MM.1S (cell line): ENCODE measurements around the gene TJP1.

Source experiments
- DNase-seq: peaks from one replicate; pipeline ENCODE4 v3.0.0-alpha.2; 2015
- H2AFZ ChIP-seq: fragments of 300-600 bp; sonication (generic); 2 replicates; pipeline ENCODE4 v1.6.0; 2016; ENCODE audit warnings: antibody characterized with exemption, low read length
- H3F3A ChIP-seq: fragments of 300-600 bp; sonication (generic); 2 replicates; pipeline ENCODE4 v1.6.1; 2016; ENCODE audit warnings: mild to moderate bottlenecking, antibody characterized with exemption, low read length, moderate library complexity, mixed read lengths; ENCODE audit not compliant: insufficient read depth
- H3K27ac ChIP-seq: fragments of 300-600 bp; sonication (generic); 2 replicates; pipeline ENCODE4 v1.5.1; 2016; ENCODE audit warnings: mild to moderate bottlenecking, low read length
- H3K27me3 ChIP-seq: fragments of 300-600 bp; sonication (generic); replicated peaks from 2 replicates; pipeline ENCODE4 v1.6.0; 2016; ENCODE audit warnings: low read length; ENCODE audit not compliant: insufficient read depth
- H3K36me3 ChIP-seq: fragments of 300-600 bp; sonication (generic); replicated peaks from 2 replicates; pipeline ENCODE4 v1.6.1; 2016; ENCODE audit warnings: mild to moderate bottlenecking, low read length, mixed read lengths; ENCODE audit not compliant: insufficient read depth
- H3K4me1 ChIP-seq: fragments of 300-600 bp; sonication (generic); 2 replicates; pipeline ENCODE4 v1.6.1; 2016; ENCODE audit warnings: low read length, mixed read lengths
- H3K4me2 ChIP-seq: fragments of 300-600 bp; sonication (generic); 2 replicates; pipeline ENCODE4 v1.6.0; 2016; ENCODE audit warnings: low read depth, low read length
- H3K4me3 ChIP-seq: fragments of 300-600 bp; sonication (generic); 2 replicates; pipeline ENCODE4 v1.5.1; 2016; ENCODE audit warnings: low read length, mixed read lengths
- H3K79me2 ChIP-seq: fragments of 300-600 bp; sonication (generic); 2 replicates; pipeline ENCODE4 v1.6.1; 2016; ENCODE audit warnings: mixed run types, low read length, mixed read lengths
- H3K9ac ChIP-seq: fragments of 300-600 bp; sonication (generic); 2 replicates; pipeline ENCODE4 v1.6.1; 2016; ENCODE audit warnings: low read length, mixed read lengths
- H3K9me2 ChIP-seq: fragments of 300-600 bp; sonication (generic); replicated peaks from 2 replicates; pipeline ENCODE4 v1.6.1; 2016; ENCODE audit warnings: mild to moderate bottlenecking, low read length, mixed read lengths; ENCODE audit not compliant: insufficient read depth
- H3K9me3 ChIP-seq: fragments of 300-600 bp; sonication (generic); replicated peaks from 2 replicates; pipeline ENCODE4 v1.6.1; 2016; ENCODE audit warnings: mild to moderate bottlenecking, low read length, mixed read lengths; ENCODE audit not compliant: insufficient read depth
- H4K20me1 ChIP-seq: fragments of 300-600 bp; sonication (generic); 2 replicates; pipeline ENCODE4 v1.6.1; 2016; ENCODE audit warnings: mild to moderate bottlenecking, low read length, moderate library complexity, mixed read lengths; ENCODE audit not compliant: insufficient read depth
- CTCF ChIP-seq: fragments of 300-600 bp; sonication (generic); IDR thresholded peaks from 2 replicates; pipeline ENCODE4 v1.5.1; 2016; ENCODE audit warnings: antibody characterized with exemption, low read length, mixed read lengths
- EZH2 ChIP-seq: fragments of 300-600 bp; sonication (generic); optimal IDR thresholded peaks from 2 replicates; pipeline ENCODE3; 2017; ENCODE audit warnings: low read depth, mild to moderate bottlenecking, antibody characterized with exemption, low read length, mixed read lengths
- EZH2phosphoT487 ChIP-seq: fragments of 300-600 bp; sonication (generic); IDR thresholded peaks from 2 replicates; pipeline ENCODE4 v1.6.1; 2018; ENCODE audit warnings: antibody characterized with exemption, low read length

Gene TJP1

DNA sequence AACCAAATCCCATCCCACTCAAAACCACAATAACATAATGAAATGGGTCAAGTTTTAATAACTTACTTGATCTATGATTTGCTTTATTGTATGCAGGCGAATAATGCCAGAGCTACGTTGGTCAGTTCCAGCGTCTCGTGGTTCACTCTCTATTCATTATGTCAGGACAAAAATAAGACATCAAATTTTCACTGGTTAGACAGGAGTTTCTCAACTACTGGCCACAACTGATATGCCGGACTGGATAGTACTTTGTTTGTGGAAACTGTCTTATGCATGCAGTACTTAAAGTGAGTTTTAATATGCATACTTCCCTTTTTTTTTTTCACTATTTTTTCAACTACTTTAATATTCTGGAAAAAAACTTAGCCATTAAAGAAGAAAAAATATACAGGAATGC is 94.4 kb downstream of the TJP1 start:
- no peak overlapping the region for H3K9ac ChIP-seq
- no peaks in the 10 kb centered on the region for H3K79me2 ChIP-seq
- H3F3A ChIP-seq: no peaks in the 10 kb centered on the region
- H3K27ac ChIP-seq: no peak overlapping the region
- H3K4me1 ChIP-seq: no peaks in the 10 kb centered on the region
- H3K4me3 ChIP-seq: no peak overlapping the region
- no peak overlapping the region for H2AFZ ChIP-seq
- H3K4me2 ChIP-seq: no peak overlapping the region
- no peaks in the 10 kb centered on the region for H3K27me3 ChIP-seq
- no peaks in the 10 kb centered on the region for H4K20me1 ChIP-seq
- no peaks in the 10 kb centered on the region for H3K36me3 ChIP-seq
- no peak for TF ChIP-seq EZH2phosphoT487
- TF ChIP-seq EZH2: no peak
- no peak for TF ChIP-seq CTCF
- no peaks in the 10 kb centered on the region for H3K9me2 ChIP-seq
- no peak for DNase-seq
- H3K9me3 ChIP-seq: no peaks in the 10 kb centered on the region

GRCh38 chr15:29726553-29726952 is 95.7 kb downstream of the TJP1 start:
- no peaks in the 10 kb centered on the region for H3K36me3 ChIP-seq

DNA sequence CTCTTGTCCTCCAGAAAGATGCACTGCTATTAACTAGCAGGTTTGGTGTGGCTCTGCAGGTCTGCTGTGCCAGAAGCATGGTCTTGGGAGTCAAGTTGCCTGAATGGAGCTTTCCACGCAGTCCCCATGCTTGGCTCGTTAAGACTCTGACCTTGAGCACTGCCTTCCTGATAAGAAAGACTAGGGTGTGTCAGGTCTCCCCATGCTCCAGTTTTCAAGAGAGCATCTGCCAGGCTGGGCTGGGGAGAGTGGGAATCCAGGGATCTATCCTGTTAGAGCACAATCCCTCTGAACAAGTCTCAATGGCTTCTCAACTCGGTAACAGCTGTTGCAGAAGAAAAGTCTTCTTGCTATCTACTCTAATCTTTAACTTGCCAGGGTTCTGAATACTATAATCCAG is 98.2 kb downstream of the TJP1 start:
- no peak for DNase-seq
- Histone ChIP-seq H3F3A (no peaks in the 10 kb centered on the region), H3K4me3 (no peak overlapping the region), H3K4me2 (no peak overlapping the region), H3K27ac (no peak overlapping the region), H3K9me2 (no peaks in the 10 kb centered on the region), H2AFZ (no peak overlapping the region), H4K20me1 (no peaks in the 10 kb centered on the region), H3K79me2 (no peaks in the 10 kb centered on the region), H3K9me3 (no peaks in the 10 kb centered on the region), H3K9ac (no peak overlapping the region), H3K4me1 (no peaks in the 10 kb centered on the region), H3K36me3 (no peaks in the 10 kb centered on the region; the same call in 1 of the 2 replicates), H3K27me3 (no peaks in the 10 kb centered on the region)
- no peak for TF ChIP-seq CTCF
- TF ChIP-seq EZH2: no peak
- TF ChIP-seq EZH2phosphoT487: no peak

More at GRCh38 chr15:29726553-29726952, 95.7 kb downstream of the TJP1 start:
- TF ChIP-seq EZH2: no peak
- Histone ChIP-seq H3K4me3 (no peak overlapping the region), H3K79me2 (no peaks in the 10 kb centered on the region), H4K20me1 (no peaks in the 10 kb centered on the region), H3K4me1 (no peaks in the 10 kb centered on the region), H3F3A (no peaks in the 10 kb centered on the region), H3K9me2 (no peaks in the 10 kb centered on the region), H3K9me3 (no peaks in the 10 kb centered on the region), H3K27me3 (no peaks in the 10 kb centered on the region), H2AFZ (no peak overlapping the region), H3K4me2 (no peak overlapping the region), H3K9ac (no peak overlapping the region), H3K27ac (no peak overlapping the region)
- DNase-seq: no peak

DNA sequence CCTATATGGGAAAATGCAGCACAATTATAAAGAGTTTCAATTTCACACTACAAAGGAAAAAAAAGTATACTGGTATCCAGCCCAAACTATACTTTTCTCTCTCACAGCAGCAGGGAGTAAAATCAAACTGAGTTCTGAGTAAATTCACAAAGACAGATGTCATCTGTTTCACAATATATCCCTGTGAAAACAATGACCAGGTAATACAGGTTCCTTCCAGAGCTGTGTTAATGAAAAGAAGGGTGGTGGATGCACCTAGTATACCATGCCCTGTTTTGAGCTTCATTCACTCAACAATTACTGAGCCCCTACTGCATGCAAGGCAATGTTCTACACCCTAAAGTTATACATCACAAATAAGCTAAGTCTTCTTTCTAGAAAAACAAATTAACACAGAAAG is 108.5 kb downstream of the TJP1 start:
- Histone ChIP-seq H3K4me2 (no peak overlapping the region), H3K9ac (no peak overlapping the region), H3F3A (no peaks in the 10 kb centered on the region), H4K20me1 (no peaks in the 10 kb centered on the region), H3K4me3 (no peak overlapping the region), H3K9me2 (no peaks in the 10 kb centered on the region), H3K27me3 (no peaks in the 10 kb centered on the region), H3K9me3 (no peaks in the 10 kb centered on the region), H3K36me3 (no peaks in the 10 kb centered on the region), H3K79me2 (no peaks in the 10 kb centered on the region), H3K4me1 (no peaks in the 10 kb centered on the region), H3K27ac (no peak overlapping the region), H2AFZ (no peak overlapping the region)
- DNase-seq: no peak
- no peak for TF ChIP-seq CTCF
- TF ChIP-seq EZH2phosphoT487: no peak
- no peak for TF ChIP-seq EZH2
